Measurements from ENCODE around the gene UQCRC2.
A peak's percentile ranks its signal among the peaks of the same experiment; 100 is the strongest.

Gene UQCRC2

GRCh38 chr16:22003195-22003594 lies 50.0 kb downstream of the UQCRC2 start:
- Histone ChIP-seq H3K27ac (no peak overlapping the region), H3K9ac (ENCODE audit: insufficient read length) (no peak overlapping the region), H3K36me3 (ENCODE audit: insufficient read depth, low read length) (no peaks in the 10 kb centered on the region), H3K4me3 (no peak overlapping the region), H3K9me3 (ENCODE audit: low read depth, low read length) (no peaks in the 10 kb centered on the region)
- no peak for TF ChIP-seq POLR2AphosphoS5 (IDR thresholded peaks at IDR 0.05; ENCODE audit: borderline replicate concordance, low read depth, low read length)
- TF ChIP-seq EZH2 (IDR thresholded peaks at IDR 0.05), result no peak
- TF ChIP-seq FOXP2 (optimal IDR thresholded peaks at IDR 0.05; ENCODE audit: control extremely low read depth, extremely low read length, insufficient read depth), result no peak
- no peak for DNase-seq (ENCODE audit: low read depth, low spot score)

GRCh38 chr16:22004341-22004740 lies 51.2 kb downstream of the UQCRC2 start:
- no peak for TF ChIP-seq POLR2AphosphoS5 (IDR thresholded peaks at IDR 0.05; ENCODE audit: borderline replicate concordance, low read depth, low read length)
- no peak for TF ChIP-seq FOXP2 (optimal IDR thresholded peaks at IDR 0.05; ENCODE audit: control extremely low read depth, extremely low read length, insufficient read depth)
- no peak for TF ChIP-seq EZH2 (IDR thresholded peaks at IDR 0.05)
- H3K9ac ChIP-seq (ENCODE audit: insufficient read length), result no peak overlapping the region
- no peaks in the 10 kb centered on the region for H3K36me3 ChIP-seq (ENCODE audit: insufficient read depth, low read length)
- H3K4me3 ChIP-seq, result no peak overlapping the region
- no peak overlapping the region for H3K27ac ChIP-seq
- DNase-seq (ENCODE audit: low read depth, low spot score), result no peak
- H3K9me3 ChIP-seq (ENCODE audit: low read depth, low read length), result no peaks in the 10 kb centered on the region

- no peak for TF ChIP-seq FOXP2 (optimal IDR thresholded peaks at IDR 0.05; ENCODE audit: control extremely low read depth, extremely low read length, insufficient read depth)
- Histone ChIP-seq H3K36me3 (ENCODE audit: insufficient read depth, low read length) (no peaks in the 10 kb centered on the region), H3K9me3 (ENCODE audit: low read depth, low read length) (no peaks in the 10 kb centered on the region), H3K4me3 (no peak overlapping the region), H3K9ac (ENCODE audit: insufficient read length) (no peak overlapping the region), H3K27ac (no peak overlapping the region)
- no peak for DNase-seq (ENCODE audit: low read depth, low spot score)
Measured at GRCh38 chr16:22005746-22006145, 52.6 kb downstream of the UQCRC2 start.

GRCh38 chr16:22006636-22007035 lies 53.5 kb downstream of the UQCRC2 start:
- Histone ChIP-seq H3K27ac (no peak overlapping the region), H3K4me3 (peak overlapping the region; percentile 99; the same call in 1 of the 2 replicates), H3K36me3 (ENCODE audit: insufficient read depth, low read length) (no peaks in the 10 kb centered on the region), H3K9ac (ENCODE audit: insufficient read length) (no peak overlapping the region), H3K9me3 (ENCODE audit: low read depth, low read length) (no peaks in the 10 kb centered on the region)
- no peak for DNase-seq (ENCODE audit: low read depth, low spot score)
- no peak for TF ChIP-seq POLR2AphosphoS5 (IDR thresholded peaks at IDR 0.05; ENCODE audit: borderline replicate concordance, low read depth, low read length)
- no peak for TF ChIP-seq FOXP2 (optimal IDR thresholded peaks at IDR 0.05; ENCODE audit: control extremely low read depth, extremely low read length, insufficient read depth)
- TF ChIP-seq EZH2 (IDR thresholded peaks at IDR 0.05), result no peak

GRCh38 chr16:22007159-22007508 lies 54.0 kb downstream of the UQCRC2 start:
- no peak overlapping the region for H3K27ac ChIP-seq
- H3K9me3 ChIP-seq (ENCODE audit: low read depth, low read length), result no peaks in the 10 kb centered on the region
- H3K9ac ChIP-seq (ENCODE audit: insufficient read length), result peak overlapping the region; percentile 92
- DNase-seq (ENCODE audit: low read depth, low spot score), result no peak
- no peaks in the 10 kb centered on the region for H3K36me3 ChIP-seq (ENCODE audit: insufficient read depth, low read length)
- H3K4me3 ChIP-seq, result peak overlapping the region; percentile 99
- TF ChIP-seq FOXP2 (optimal IDR thresholded peaks at IDR 0.05; ENCODE audit: control extremely low read depth, extremely low read length, insufficient read depth) (no peak), POLR2AphosphoS5 (IDR thresholded peaks at IDR 0.05; ENCODE audit: borderline replicate concordance, low read depth, low read length) (no peak), EZH2 (IDR thresholded peaks at IDR 0.05) (no peak)

GRCh38 chr16:22007509-22008214 lies 54.5 kb downstream of the UQCRC2 start, which contains the start of gene MOSMO:
MOSMO (plus strand) TSS chr16:22008111; CDS start chr16:22008302, 191 bp downstream.
- H3K27ac ChIP-seq, result 0 out of 2 replicates have a peak within 1 kb of the TSS, but pooled peaks have one; percentile 42
- H3K36me3 ChIP-seq (ENCODE audit: insufficient read depth, low read length), result no peaks in the 10 kb centered on the region

GRCh38 chr16:22008215-22009059 lies 55.3 kb downstream of the UQCRC2 start:
- no peaks in the 10 kb centered on the region for H3K36me3 ChIP-seq (ENCODE audit: insufficient read depth, low read length)
- H3K9me3 ChIP-seq (ENCODE audit: low read depth, low read length), result no peaks in the 10 kb centered on the region
- no peak for TF ChIP-seq EZH2 (IDR thresholded peaks at IDR 0.05)
- TF ChIP-seq FOXP2 (optimal IDR thresholded peaks at IDR 0.05; ENCODE audit: control extremely low read depth, extremely low read length, insufficient read depth), result no peak
- no peak for TF ChIP-seq POLR2AphosphoS5 (IDR thresholded peaks at IDR 0.05; ENCODE audit: borderline replicate concordance, low read depth, low read length)
- peak overlapping the region; percentile 92 for H3K4me3 ChIP-seq
- H3K9ac ChIP-seq (ENCODE audit: insufficient read length), result peak overlapping the region; percentile 85
- H3K27ac ChIP-seq, result no peak overlapping the region
- no peak for DNase-seq (ENCODE audit: low read depth, low spot score)

More at GRCh38 chr16:22007509-22008214, 54.5 kb downstream of the UQCRC2 start, which contains the start of gene MOSMO:
- no peaks in the 10 kb centered on the region for H3K9me3 ChIP-seq (ENCODE audit: low read depth, low read length)
- peak; percentile 26; the same call in 1 of the 2 replicates for TF ChIP-seq POLR2AphosphoS5 (IDR thresholded peaks at IDR 0.05; ENCODE audit: borderline replicate concordance, low read depth, low read length)
- no peak for TF ChIP-seq FOXP2 (optimal IDR thresholded peaks at IDR 0.05; ENCODE audit: control extremely low read depth, extremely low read length, insufficient read depth)
- no peak for TF ChIP-seq EZH2 (IDR thresholded peaks at IDR 0.05)
- peak within 1 kb of the TSS; percentile 99 for H3K4me3 ChIP-seq
- no peak for DNase-seq (ENCODE audit: low read depth, low spot score)
- peak within 1 kb of the TSS; percentile 92 for H3K9ac ChIP-seq (ENCODE audit: insufficient read length)

- no peak overlapping the region for H3K4me3 ChIP-seq
- no peak for TF ChIP-seq EZH2 (IDR thresholded peaks at IDR 0.05)
- TF ChIP-seq POLR2AphosphoS5 (IDR thresholded peaks at IDR 0.05; ENCODE audit: borderline replicate concordance, low read depth, low read length), result no peak
- TF ChIP-seq FOXP2 (optimal IDR thresholded peaks at IDR 0.05; ENCODE audit: control extremely low read depth, extremely low read length, insufficient read depth), result no peak
- no peak overlapping the region for H3K27ac ChIP-seq
- no peak for DNase-seq (ENCODE audit: low read depth, low spot score)
- no peaks in the 10 kb centered on the region for H3K36me3 ChIP-seq (ENCODE audit: insufficient read depth, low read length)
- H3K9ac ChIP-seq (ENCODE audit: insufficient read length), result no peak overlapping the region
- H3K9me3 ChIP-seq (ENCODE audit: low read depth, low read length), result no peaks in the 10 kb centered on the region
Measured at GRCh38 chr16:22010902-22011301, 57.7 kb downstream of the UQCRC2 start.
